Fibroblast of skin of left biceps (primary cell): ENCODE results near the gene DNAJC19.

Experiments used
- DNase-seq, 2 experiments: peaks; one replicate each; pipeline ENCODE4 v3.0.0-alpha.2; 2013; ENCODE audit warnings: low read depth in 2 of 2

DNAJC19 gene

DNA sequence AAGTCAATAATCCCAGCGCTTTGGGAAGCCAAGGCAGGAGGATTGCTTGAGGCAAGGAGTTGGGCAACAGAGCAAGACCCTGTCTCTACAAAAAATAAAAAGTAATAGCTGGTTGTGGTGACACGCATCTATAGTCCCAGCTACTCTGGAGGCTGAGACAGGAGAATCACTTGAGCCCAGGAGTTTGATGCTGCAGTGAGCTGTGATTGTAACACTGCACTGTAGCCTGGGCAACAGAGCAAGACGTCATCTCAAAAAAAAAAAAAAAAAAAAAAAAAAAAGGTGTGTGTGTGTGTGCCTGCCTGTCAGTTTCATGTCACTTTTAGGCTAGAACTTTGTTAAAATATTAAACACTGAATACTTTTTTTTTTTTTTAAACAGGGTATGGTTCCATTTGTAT is 28.4 kb downstream of the DNAJC19 start:
- no peak for DNase-seq

DNA sequence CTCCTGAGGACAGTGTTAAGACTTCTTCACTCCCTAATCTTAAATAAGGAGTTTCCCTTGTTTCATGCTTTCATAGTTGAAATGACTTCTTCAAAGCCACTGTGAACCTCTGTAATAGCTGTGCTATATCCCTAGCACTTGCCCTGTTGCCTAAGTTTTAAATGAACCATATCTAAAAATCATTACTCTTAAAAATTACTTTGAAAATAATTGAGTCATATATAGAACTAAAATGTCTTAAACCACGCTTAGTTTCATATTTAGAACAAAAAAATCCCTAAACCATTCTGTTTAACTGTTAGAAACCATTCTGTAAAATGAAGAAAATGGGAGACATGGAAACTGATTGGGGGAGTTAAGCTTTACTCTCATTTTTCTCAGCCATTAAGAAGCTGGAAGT is 29.8 kb downstream of the DNAJC19 start:
- DNase-seq: no peak

- DNase-seq: no peak
These were observed 41.7 kb downstream of the DNAJC19 start for GRCh38 chr3:180947761-180948390.

GRCh38 chr3:180940826-180941225 is 48.7 kb downstream of the DNAJC19 start:
- DNase-seq: no peak

DNA sequence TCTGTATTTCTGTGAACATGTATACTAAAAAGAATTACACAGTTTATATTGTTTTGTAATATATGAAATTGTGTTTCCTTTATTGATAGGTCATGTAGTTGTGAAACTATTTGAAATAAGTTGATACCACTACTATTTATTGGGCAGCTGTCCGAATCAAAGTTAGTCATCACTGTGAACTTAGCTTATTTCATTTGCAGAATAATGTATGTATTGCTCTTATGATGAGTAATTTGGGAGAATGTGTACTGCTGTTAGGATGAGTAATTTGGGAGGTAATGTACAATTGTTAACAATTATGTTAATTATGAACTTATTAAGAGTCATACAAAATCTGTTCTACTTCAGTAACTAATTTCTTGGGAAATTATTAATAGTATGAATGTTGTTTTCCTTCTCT is 54.9 kb downstream of the DNAJC19 start:
- no peak for DNase-seq
